RPMI8226 (cell line): ENCODE results near the gene FXYD5.
"Not testable (repeated sequence)": the region's sequence is repeated elsewhere in the genome, so short reads cannot be mapped to it uniquely, and the experiment has no call there.

Experiments used
- DNase-seq: peaks from one replicate; pipeline ENCODE4 v3.0.0-alpha.2; 2015

The FXYD5 gene

GRCh38 chr19:35120492-35120891, 34.0 kb upstream of the FXYD5 start:
- peak; percentile 19 for DNase-seq

- no peak for DNase-seq
Measured at GRCh38 chr19:35120898-35121297, 33.6 kb upstream of the FXYD5 start.

GRCh38 chr19:35122687-35123551, 31.6 kb upstream of the FXYD5 start:
- no peak for DNase-seq

GRCh38 chr19:35123573-35123972, 31.0 kb upstream of the FXYD5 start:
- no peak for DNase-seq

- peak; percentile 86 for DNase-seq
Measured at GRCh38 chr19:35124098-35125060, 30.2 kb upstream of the FXYD5 start.

- no peak for DNase-seq
Measured at GRCh38 chr19:35125270-35125717, 29.2 kb upstream of the FXYD5 start.

- no peak for DNase-seq
Measured at GRCh38 chr19:35125749-35126623, 28.5 kb upstream of the FXYD5 start.

GRCh38 chr19:35126624-35126959, 27.9 kb upstream of the FXYD5 start:
- DNase-seq, result no peak

- DNase-seq, result no peak
Measured at GRCh38 chr19:35127871-35128270, 26.7 kb upstream of the FXYD5 start.

- DNase-seq, result no peak
Measured at GRCh38 chr19:35128398-35129057, 26.0 kb upstream of the FXYD5 start.

- not testable (repeated sequence) for DNase-seq
Measured at GRCh38 chr19:35129724-35130274, 24.7 kb upstream of the FXYD5 start.

- no peak for DNase-seq
Measured at GRCh38 chr19:35130761-35131720, 23.5 kb upstream of the FXYD5 start.

GRCh38 chr19:35132254-35132653, 22.3 kb upstream of the FXYD5 start:
- DNase-seq, result no peak

- DNase-seq, result no peak
Measured at GRCh38 chr19:35133826-35134225, 20.7 kb upstream of the FXYD5 start.

GRCh38 chr19:35134601-35135242, 19.8 kb upstream of the FXYD5 start, which contains the start of gene LGI4:
Gene LGI4 (minus strand): TSS chr19:35135059. CDS start chr19:35134680, 379 bp downstream.
- DNase-seq, result no peak

- peak; percentile 64 for DNase-seq
Measured at GRCh38 chr19:35135389-35135909, 19.1 kb upstream of the FXYD5 start.

GRCh38 chr19:35136231-35136630, 18.3 kb upstream of the FXYD5 start:
- no peak for DNase-seq

GRCh38 chr19:35136977-35137702, 17.4 kb upstream of the FXYD5 start:
- no peak for DNase-seq
